Esophagus (tissue), 2 donors: Measurements from ENCODE around the gene TTC14. TPM values are rescaled to one million over a fixed set of nuclear protein-coding genes. Genes with fewer than 3 reads are reported as not detected.
"Not testable (repeated sequence)": the region's sequence is repeated elsewhere in the genome, so short reads cannot be mapped to it uniquely, and the experiment has no call there.

Source experiments
- H3K27ac ChIP-seq, 2 donors: one replicate each; pipeline ENCODE4 v1.5.1; 2013; ENCODE audit warnings: low read depth in 2 of 2, mild to moderate bottlenecking in 2 of 2, inconsistent platforms in 1 of 2, low read length in 1 of 2, moderate library complexity in 1 of 2
- H3K27me3 ChIP-seq, 2 donors: one replicate each; pipeline ENCODE4 v1.6.1; 2013; ENCODE audit warnings: low read length in 2 of 2, control low read depth in 1 of 2, mild to moderate bottlenecking in 1 of 2; ENCODE audit not compliant: insufficient read depth in 2 of 2, control insufficient read depth in 1 of 2
- H3K36me3 ChIP-seq, 2 donors: one replicate each; pipeline ENCODE4 v1.6.1; 2013; ENCODE audit warnings: low read length in 1 of 2; ENCODE audit not compliant: control insufficient read depth in 2 of 2, insufficient read depth in 2 of 2
- H3K4me1 ChIP-seq, 2 donors: one replicate each; pipeline ENCODE4 v1.6.1; 2013; ENCODE audit warnings: low read length in 1 of 2; ENCODE audit not compliant: control insufficient read depth in 2 of 2, insufficient read depth in 2 of 2
- H3K4me3 ChIP-seq, 2 donors: one replicate each; pipeline ENCODE4 v1.5.1; 2013; ENCODE audit warnings: low read length in 2 of 2, mild to moderate bottlenecking in 2 of 2, low read depth in 1 of 2, moderate library complexity in 1 of 2
- H3K9me3 ChIP-seq, 2 donors: one replicate each; pipeline ENCODE4 v1.6.1; 2013; ENCODE audit warnings: mild to moderate bottlenecking in 2 of 2, low read depth in 1 of 2, low read length in 1 of 2, moderate library complexity in 1 of 2; ENCODE audit not compliant: control insufficient read depth in 2 of 2, insufficient read depth in 1 of 2
- WGBS, 2 donors: extraction: QIAGEN DNeasy Blood & Tissue Kit; methylation state at CpG; one replicate each; pipeline ENCODE4 v1.1.7; 2013; 5-methylcytosine and 5-hydroxymethylcytosine counted together
- polyA plus RNA-seq, 2 donors: library from polyadenylated mRNA; stranded (reverse); fragments of 200-250 nt; gene quantifications; one replicate each; pipeline ENCODE4 v1.2.3, GENCODE V29; 2013
- donor health status: healthy with polysubstance abuse.
- donor health status: Bipolar disorder and iron deficiency.

Gene TTC14
- polyA plus RNA-seq, result 1 to 10 TPM; 8.0 to 9.1 TPM

- Histone ChIP-seq H3K27me3 (no peaks in the 10 kb centered on the region), H3K36me3 (no peaks in the 10 kb centered on the region), H3K9me3 (no peaks in the 10 kb centered on the region), H3K27ac (peak within 1 kb of the TSS; percentile 73 to 88), H3K4me1 (no peaks in the 10 kb centered on the region), H3K4me3 (peak within 1 kb of the TSS; percentile 93 to 100)
- 4 to 5% methylated on average over 70 of the region's 70 CpGs for WGBS, 2 donors
These were observed at the start of gene TTC14 for GRCh38 chr3:180601688-180602666. TSS of gene TTC14 (plus strand) at chr3:180602163. CDS start at chr3:180602262, 99 bp downstream.

GRCh38 chr3:180563406-180563805 is 38.6 kb upstream of the TTC14 start:
- no peak overlapping the region for H3K4me3 ChIP-seq
- WGBS, 2 donors, result 80 to 85% methylated on average over 4 of the region's 4 CpGs

GRCh38 chr3:180564676-180565075 is 37.3 kb upstream of the TTC14 start:
- no peak overlapping the region for H3K27ac ChIP-seq
- H3K4me1 ChIP-seq, result no peaks in the 10 kb centered on the region
- peaks cover 0 to 3% of the 10 kb centered on the region in 2 donors for H3K9me3 ChIP-seq
- WGBS, 2 donors, result 72 to 77% methylated on average over 2 of the region's 2 CpGs
- no peak overlapping the region for H3K4me3 ChIP-seq
- no peaks in the 10 kb centered on the region for H3K36me3 ChIP-seq
- H3K27me3 ChIP-seq, result no peaks in the 10 kb centered on the region

More at GRCh38 chr3:180563406-180563805, 38.6 kb upstream of the TTC14 start:
- Histone ChIP-seq H3K36me3 (no peaks in the 10 kb centered on the region), H3K27ac (no peak overlapping the region), H3K27me3 (no peaks in the 10 kb centered on the region), H3K4me1 (no peaks in the 10 kb centered on the region), H3K9me3 (peaks cover 0 to 3% of the 10 kb centered on the region in 2 donors)

GRCh38 chr3:180570238-180570637 is 31.7 kb upstream of the TTC14 start:
- Histone ChIP-seq H3K27me3 (no peaks in the 10 kb centered on the region), H3K4me3 (no peak overlapping the region), H3K36me3 (no peaks in the 10 kb centered on the region), H3K4me1 (no peaks in the 10 kb centered on the region), H3K27ac (no peak overlapping the region), H3K9me3 (peaks cover 0 to 2% of the 10 kb centered on the region in 2 donors)
- 70 to 81% methylated on average over 4 of the region's 4 CpGs for WGBS, 2 donors

GRCh38 chr3:180571831-180572598 is 29.9 kb upstream of the TTC14 start:
- WGBS, 2 donors, result 77% methylated on average over 6 of the region's 6 CpGs
- Histone ChIP-seq H3K9me3 (peaks cover 0 to 2% of the 10 kb centered on the region in 2 donors), H3K27ac (no peak overlapping the region), H3K36me3 (no peaks in the 10 kb centered on the region), H3K27me3 (no peaks in the 10 kb centered on the region), H3K4me3 (no peak overlapping the region), H3K4me1 (no peaks in the 10 kb centered on the region)

- H3K27ac ChIP-seq, result no peak overlapping the region
- WGBS, 2 donors, result 75 to 82% methylated on average over 3 of the region's 3 CpGs
- no peaks in the 10 kb centered on the region for H3K4me1 ChIP-seq
- no peak overlapping the region for H3K4me3 ChIP-seq
- H3K36me3 ChIP-seq, result no peaks in the 10 kb centered on the region
- H3K9me3 ChIP-seq, result no peaks in the 10 kb centered on the region
- no peaks in the 10 kb centered on the region for H3K27me3 ChIP-seq
These were observed 26.4 kb upstream of the TTC14 start for GRCh38 chr3:180575571-180575970.

- no peaks in the 10 kb centered on the region for H3K36me3 ChIP-seq
- WGBS, 2 donors, result 67 to 74% methylated on average over 1 of the region's 1 CpG
- no peaks in the 10 kb centered on the region for H3K9me3 ChIP-seq
- no peak overlapping the region for H3K27ac ChIP-seq
- peaks cover 0 to 3% of the 10 kb centered on the region in 2 donors for H3K27me3 ChIP-seq
- H3K4me3 ChIP-seq, result no peak overlapping the region
- H3K4me1 ChIP-seq, result no peaks in the 10 kb centered on the region
These were observed 21.0 kb upstream of the TTC14 start for GRCh38 chr3:180580934-180581333.

- Histone ChIP-seq H3K27me3 (no peaks in the 10 kb centered on the region), H3K4me1 (no peaks in the 10 kb centered on the region), H3K4me3 (no peak overlapping the region), H3K9me3 (no peaks in the 10 kb centered on the region), H3K36me3 (no peaks in the 10 kb centered on the region), H3K27ac (no peak overlapping the region)
- WGBS, 2 donors, result 88 to 92% methylated on average over 23 of the region's 23 CpGs
These were observed 11.6 kb upstream of the TTC14 start for GRCh38 chr3:180590396-180590795.

- not testable (repeated sequence) for H3K36me3 ChIP-seq, H3K4me3 ChIP-seq, H3K9me3 ChIP-seq, H3K4me1 ChIP-seq, H3K27me3 ChIP-seq, H3K27ac ChIP-seq
- WGBS, 2 donors, result 91 to 95% methylated on average over 7 of the region's 7 CpGs
These were observed 8.3 kb upstream of the TTC14 start for GRCh38 chr3:180593631-180594030.
